ENCODE measurements around the gene WASHC3.
"Not testable (repeated sequence)": the region's sequence is repeated elsewhere in the genome, so short reads cannot be mapped to it uniquely, and the experiment has no call there.

DNA sequence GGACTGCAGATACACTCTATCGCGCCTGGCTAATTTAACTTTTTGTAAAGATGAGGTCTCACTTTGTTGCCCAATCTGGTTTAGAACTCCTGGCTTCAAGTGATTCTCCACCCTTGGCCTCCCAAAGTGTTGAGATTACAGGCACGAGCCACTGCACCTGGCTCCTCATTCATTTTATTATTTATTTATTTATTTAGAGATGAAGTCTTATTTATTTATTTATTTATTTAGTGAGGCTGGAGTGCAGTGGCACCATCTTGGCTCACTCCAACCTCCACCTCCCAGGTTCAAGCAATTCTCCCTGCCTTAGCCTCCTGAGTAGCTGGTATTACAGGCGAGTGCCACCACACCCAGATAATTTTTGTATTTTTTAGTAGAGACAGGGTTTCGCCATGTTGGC is 43.2 kb downstream of the WASHC3 start:
- TF ChIP-seq CTCF (conservative IDR thresholded peaks at IDR 0.05; ENCODE audit: low read depth, low read length); EZH2 (IDR thresholded peaks at IDR 0.05; ENCODE audit: borderline replicate concordance, low read depth, low read length, poor library complexity, severe bottlenecking): not testable (repeated sequence)
